KMS-11 (cell line): ENCODE data around the gene AP3B1.

Experiments used
- H2AFZ ChIP-seq: fragments of 200-600 bp; sonication (generic); 2 replicates; pipeline ENCODE4 v1.6.1; 2016; ENCODE audit warnings: antibody characterized with exemption, mixed run types, low read depth
- H3K27ac ChIP-seq: fragments of 200-600 bp; sonication (generic); 2 replicates; pipeline ENCODE4 v1.6.1; 2016; ENCODE audit warnings: mild to moderate bottlenecking, mixed run types
- H3K27me3 ChIP-seq: fragments of 200-600 bp; sonication (generic); 2 replicates; pipeline ENCODE4 v1.6.1; 2017; ENCODE audit warnings: mild to moderate bottlenecking, low read depth, mixed run types, moderate library complexity; ENCODE audit not compliant: insufficient read depth
- H3K36me3 ChIP-seq: fragments of 200-600 bp; sonication (generic); 2 replicates; pipeline ENCODE4 v1.6.1; 2017; ENCODE audit warnings: mild to moderate bottlenecking, mixed run types; ENCODE audit not compliant: insufficient read depth
- H3K4me1 ChIP-seq: fragments of 200-600 bp; sonication (generic); 2 replicates; pipeline ENCODE4 v1.6.1; 2016; ENCODE audit warnings: mild to moderate bottlenecking, low read depth, mixed run types; ENCODE audit not compliant: poor library complexity, severe bottlenecking
- H3K4me2 ChIP-seq: fragments of 200-600 bp; sonication (generic); 2 replicates; pipeline ENCODE4 v1.7.0; 2016; ENCODE audit warnings: mild to moderate bottlenecking, mixed run types
- H3K4me3 ChIP-seq: fragments of 200-600 bp; sonication (generic); IDR thresholded peaks from 2 replicates; pipeline ENCODE4 v1.6.1; 2017; ENCODE audit warnings: low read depth, low read length, mixed read lengths; ENCODE audit not compliant: insufficient read depth
- H3K79me2 ChIP-seq: fragments of 200-600 bp; sonication (generic); 2 replicates; pipeline ENCODE4 v1.6.1; 2016; ENCODE audit warnings: low read depth, mixed run types; ENCODE audit not compliant: insufficient read depth
- H3K9ac ChIP-seq: fragments of 200-600 bp; sonication (generic); 2 replicates; pipeline ENCODE4 v1.6.1; 2016; ENCODE audit warnings: mild to moderate bottlenecking, mixed run types
- H4K20me1 ChIP-seq: fragments of 200-600 bp; sonication (generic); 2 replicates; pipeline ENCODE4 v1.6.1; 2016; ENCODE audit warnings: mild to moderate bottlenecking, mixed run types; ENCODE audit not compliant: insufficient read depth
- CTCF ChIP-seq: fragments of 200-600 bp; sonication (generic); conservative IDR thresholded peaks from 2 replicates; pipeline ENCODE4 v1.6.1; 2017; ENCODE audit warnings: low read depth, mild to moderate bottlenecking, antibody characterized with exemption, low read length, moderate library complexity, mixed read lengths

Gene AP3B1

GRCh38 chr5:78300464-78301045 is 6.1 kb upstream of the AP3B1 start:
- H4K20me1 ChIP-seq: no peaks in the 10 kb centered on the region
- no peaks in the 10 kb centered on the region for H3K79me2 ChIP-seq
- no peak overlapping the region for H3K9ac ChIP-seq
- peak; percentile 64 for TF ChIP-seq CTCF
- H3K4me1 ChIP-seq: peaks cover 4% of the 10 kb centered on the region
- H3K4me3 ChIP-seq: no peak overlapping the region
- no peak overlapping the region for H3K27ac ChIP-seq
- H3K4me2 ChIP-seq: no peak overlapping the region
- H3K27me3 ChIP-seq: no peaks in the 10 kb centered on the region
- no peaks in the 10 kb centered on the region for H3K36me3 ChIP-seq
- H2AFZ ChIP-seq: no peak overlapping the region

GRCh38 chr5:78295035-78295961 is 800 bp upstream of the AP3B1 start:
- peak overlapping the region; percentile 96 for H3K4me2 ChIP-seq
- H3K27me3 ChIP-seq: no peaks in the 10 kb centered on the region
- no peaks in the 10 kb centered on the region for H3K36me3 ChIP-seq
- peaks cover 24% of the 10 kb centered on the region for H3K79me2 ChIP-seq
- no peaks in the 10 kb centered on the region for H4K20me1 ChIP-seq
- peak overlapping the region; percentile 85; the same call in 1 of the 2 replicates for H3K9ac ChIP-seq
- peak overlapping the region; percentile 99 for H2AFZ ChIP-seq
- H3K4me1 ChIP-seq: peaks cover 13% of the 10 kb centered on the region
- TF ChIP-seq CTCF: peak; percentile 55
- H3K4me3 ChIP-seq: peak overlapping the region; percentile 31
- H3K27ac ChIP-seq: peak overlapping the region; percentile 14; the same call in 1 of the 2 replicates

GRCh38 chr5:78293851-78294247 is 649 bp downstream of the AP3B1 start:
- no peak for TF ChIP-seq CTCF
- peak overlapping the region; percentile 99 for H2AFZ ChIP-seq
- peak overlapping the region; percentile 96 for H3K4me2 ChIP-seq
- no peaks in the 10 kb centered on the region for H3K27me3 ChIP-seq
- H4K20me1 ChIP-seq: no peaks in the 10 kb centered on the region
- peaks cover 13% of the 10 kb centered on the region for H3K4me1 ChIP-seq
- peaks cover 24% of the 10 kb centered on the region for H3K79me2 ChIP-seq
- H3K4me3 ChIP-seq: no peak overlapping the region
- peak overlapping the region; percentile 67; the same call in 1 of the 2 replicates for H3K27ac ChIP-seq
- no peaks in the 10 kb centered on the region for H3K36me3 ChIP-seq
- H3K9ac ChIP-seq: peak overlapping the region; percentile 85

GRCh38 chr5:78291687-78292086 is 2.8 kb downstream of the AP3B1 start:
- no peak for TF ChIP-seq CTCF
- no peaks in the 10 kb centered on the region for H3K27me3 ChIP-seq
- H3K79me2 ChIP-seq: peaks cover 30% of the 10 kb centered on the region
- no peak overlapping the region for H3K4me3 ChIP-seq
- H3K9ac ChIP-seq: no peak overlapping the region
- H3K36me3 ChIP-seq: no peaks in the 10 kb centered on the region
- H3K4me2 ChIP-seq: no peak overlapping the region
- no peak overlapping the region for H2AFZ ChIP-seq
- peaks cover 13% of the 10 kb centered on the region for H3K4me1 ChIP-seq
- no peaks in the 10 kb centered on the region for H4K20me1 ChIP-seq
- H3K27ac ChIP-seq: no peak overlapping the region
